HCT116 (cell line): ENCODE data around the gene SPIRE1. TPM values are rescaled to one million over a fixed set of nuclear protein-coding genes. Genes with fewer than 3 reads are reported as not detected.

ENCODE experiments used
- ATAC-seq: fragments of 200-7000 bp; cut with Tn5 transposase; 2 replicates; pipeline ENCODE4 v1.9.1; 2020; ENCODE audit warnings: mild to moderate bottlenecking, moderate library complexity
- BruUV-seq: library from RNA; stranded (reverse); fragments of 400-500 nt; replicated peaks from 2 replicates; lab custom pipeline; 2021; lab: Mats Ljungman, UMichigan
- CTCF ChIA-PET: fragments of 300-600 bp; sonication (Branson Sonifier 250); formaldehyde crosslinking; loops from one replicate; lab custom pipeline; 2021; ENCODE audit warnings: antibody characterized with exemption; lab: Charles Lee
- POLR2A ChIA-PET: fragments of 300-600, 350-600 bp; sonication (Branson Sonifier 250); formaldehyde crosslinking; loops from one replicate; lab custom pipeline; 2021; ENCODE audit warnings: antibody characterized with exemption; lab: Charles Lee
- RAD21 ChIA-PET, 2 experiments: fragments of 300-600 bp; sonication (Branson Sonifier 250); formaldehyde crosslinking; loops; one replicate each; lab custom pipeline; 2023; ENCODE audit warnings: low total read pairs in 2 of 2; ENCODE audit not compliant: uncharacterized antibody in 2 of 2, unreplicated experiment in 2 of 2, low non-redundant PET in 1 of 2; lab: Charles Lee
- DNase-seq: peaks from one replicate; pipeline ENCODE4 v3.0.0-alpha.2; 2010; ENCODE audit warnings: low read depth, low spot score
- H2AFZ ChIP-seq: fragments of 200-600 bp; shearing (Covaris generic), sonication (generic); 2 replicates; pipeline ENCODE4 v1.6.1; 2017; ENCODE audit warnings: low read depth, mixed run types, mixed read lengths, antibody characterized with exemption, low read length; ENCODE audit not compliant: poor library complexity, severe bottlenecking
- H3K27ac ChIP-seq: 2 replicates; pipeline ENCODE4 v1.5.1; 2012; ENCODE audit warnings: low read depth, low read length
- H3K27me3 ChIP-seq: fragments of 200-600 bp; sonication (generic); 2 replicates; pipeline ENCODE4 v1.6.1; 2016; ENCODE audit warnings: mixed run types, low read length, mixed read lengths; ENCODE audit not compliant: insufficient read depth
- H3K36me3 ChIP-seq, 2 experiments: fragments of 200-500 bp in 1 of 2; fragments of 200-600 bp in 1 of 2; sonication (Bioruptor generic) in 1 of 2; sonication (generic) in 1 of 2; 2 replicates each; pipeline versions ENCODE4 v1.5.1 to v1.6.1; 2014 to 2016; ENCODE audit warnings: low read length in 2 of 2, inconsistent platforms in 1 of 2, mixed read lengths in 1 of 2, mixed run types in 1 of 2; ENCODE audit not compliant: insufficient read depth in 2 of 2, control insufficient read depth in 1 of 2
- H3K4me1 ChIP-seq, 2 experiments: fragments of 200-600 bp in 1 of 2; sonication (generic) in 1 of 2; 2 replicates each; pipeline versions ENCODE4 v1.5.1 to v1.6.1; 2012 to 2017; ENCODE audit warnings: low read length in 2 of 2, inconsistent platforms in 1 of 2, mild to moderate bottlenecking in 1 of 2, mixed read lengths in 1 of 2, mixed run types in 1 of 2, moderate library complexity in 1 of 2; ENCODE audit not compliant: insufficient read depth in 2 of 2, control insufficient read depth in 1 of 2
- H3K4me2 ChIP-seq: fragments of 200-600 bp; sonication (generic); 2 replicates; pipeline ENCODE4 v1.6.1; 2017; ENCODE audit warnings: mixed run types, low read length, mixed read lengths
- H3K4me3 ChIP-seq, 2 experiments: fragments of 200-600 bp in 1 of 2; sonication (generic) in 1 of 2; replicated peaks in 1 of 2; 2 replicates each; pipeline ENCODE4 v1.5.1; 2011 to 2016; ENCODE audit warnings: low read length in 2 of 2, control low read depth in 1 of 2, low read depth in 1 of 2, mild to moderate bottlenecking in 1 of 2, mixed read lengths in 1 of 2, mixed run types in 1 of 2
- H3K79me2 ChIP-seq: fragments of 200-600 bp; sonication (generic); 2 replicates; pipeline ENCODE4 v1.6.1; 2017; ENCODE audit warnings: mild to moderate bottlenecking, mixed run types, low read length, moderate library complexity, mixed read lengths; ENCODE audit not compliant: insufficient read depth
- H3K9ac ChIP-seq: fragments of 200-600 bp; sonication (generic); 2 replicates; pipeline ENCODE4 v1.6.1; 2016; ENCODE audit warnings: low read length, mixed read lengths
- H3K9me2 ChIP-seq: fragments of 200-600 bp; sonication (generic), shearing (Covaris generic); 2 replicates; pipeline ENCODE4 v1.6.1; 2017; ENCODE audit warnings: mixed run types, mild to moderate bottlenecking, moderate library complexity; ENCODE audit not compliant: insufficient read depth
- H3K9me3 ChIP-seq, 2 experiments: fragments of 200-500 bp in 1 of 2; fragments of 200-600 bp in 1 of 2; sonication (Bioruptor generic) in 1 of 2; sonication (generic) in 1 of 2; 2 replicates each; pipeline ENCODE4 v1.6.1; 2014 to 2017; ENCODE audit warnings: low read length in 2 of 2, mixed read lengths in 2 of 2, inconsistent platforms in 1 of 2, low read depth in 1 of 2, mild to moderate bottlenecking in 1 of 2, mixed run types in 1 of 2, moderate library complexity in 1 of 2; ENCODE audit not compliant: control insufficient read depth in 1 of 2, insufficient read depth in 1 of 2
- H4K20me1 ChIP-seq: fragments of 200-600 bp; sonication (generic), shearing (Covaris generic); 2 replicates; pipeline ENCODE4 v1.6.1; 2017; ENCODE audit warnings: mixed run types, mild to moderate bottlenecking, moderate library complexity; ENCODE audit not compliant: insufficient read depth
- CBX3 ChIP-seq: IDR thresholded peaks from 2 replicates; pipeline ENCODE4 v1.6.1; 2012; ENCODE audit warnings: low read depth
- CEBPB ChIP-seq: IDR thresholded peaks from 2 replicates; pipeline ENCODE4 v1.6.1; 2012; ENCODE audit warnings: low read depth
- EGR1 ChIP-seq: IDR thresholded peaks from 2 replicates; pipeline ENCODE4 v1.6.1; 2012; ENCODE audit warnings: low read depth
- ELF1 ChIP-seq: IDR thresholded peaks from 2 replicates; pipeline ENCODE4 v1.6.1; 2012; ENCODE audit warnings: low read depth, borderline replicate concordance
- EZH2 ChIP-seq: fragments of 200-600 bp; sonication (generic); IDR thresholded peaks from 2 replicates; pipeline ENCODE4 v1.6.1; 2017; ENCODE audit warnings: antibody characterized with exemption, mixed run types
- EZH2phosphoT487 ChIP-seq: fragments of 200-600 bp; IDR thresholded peaks from 2 replicates; pipeline ENCODE4 v1.6.1; 2018; ENCODE audit warnings: antibody characterized with exemption, borderline replicate concordance
- FOSL1 ChIP-seq: IDR thresholded peaks from 2 replicates; pipeline ENCODE4 v1.6.1; 2012; ENCODE audit warnings: low read depth
- POLR2AphosphoS5 ChIP-seq: IDR thresholded peaks from 2 replicates; pipeline ENCODE4 v1.6.1; 2011; ENCODE audit warnings: mild to moderate bottlenecking, low read depth, low read length, moderate library complexity
- RAD21 ChIP-seq: IDR thresholded peaks from 2 replicates; pipeline ENCODE4 v1.6.1; 2012; ENCODE audit warnings: low read depth, mild to moderate bottlenecking
- SIN3A ChIP-seq: IDR thresholded peaks from 2 replicates; pipeline ENCODE4 v1.6.1; 2012; ENCODE audit warnings: low read depth
- SP1 ChIP-seq: IDR thresholded peaks from 2 replicates; pipeline ENCODE4 v1.6.1; 2012; ENCODE audit warnings: low read depth
- SRF ChIP-seq: IDR thresholded peaks from 2 replicates; pipeline ENCODE4 v1.6.1; 2012; ENCODE audit warnings: low read depth
- TCF7L2 ChIP-seq: IDR thresholded peaks from 2 replicates; pipeline ENCODE4 v1.7.0; 2011; ENCODE audit warnings: borderline replicate concordance, inconsistent platforms; ENCODE audit not compliant: insufficient read depth, insufficient read length; ENCODE audit errors: extremely low read depth
- YY1 ChIP-seq: IDR thresholded peaks from 2 replicates; pipeline ENCODE4 v1.6.1; 2011; ENCODE audit warnings: low read length, low read depth, moderate library complexity, mild to moderate bottlenecking; ENCODE audit not compliant: insufficient replicate concordance; ENCODE audit errors: extremely low read depth
- ZFX ChIP-seq: fragments of 450-650 bp; IDR thresholded peaks from 2 replicates; pipeline ENCODE4 v1.6.1; 2017
- ZNF274 ChIP-seq: fragments of 200-500 bp; sonication (Bioruptor generic); IDR thresholded peaks from 2 replicates; pipeline ENCODE4 v1.6.1; 2014; ENCODE audit warnings: mild to moderate bottlenecking, low read depth, low read length, inconsistent platforms
- intact Hi-C: fragments of 100-400 bp; cut with micrococcal nuclease; formaldehyde crosslinking; loops from 2 replicates; pipeline ENCODE4 v1.10.0; 2022
- total RNA-seq: library from RNA; stranded (reverse); gene quantifications from one replicate; pipeline ENCODE4 v1.2.1, GENCODE V29; 2021; ENCODE audit not compliant: unreplicated experiment
- TF ChIP-seq, protein P1 (sequence below): IDR thresholded peaks from 2 replicates; pipeline ENCODE4 v1.6.1; 2011; ENCODE audit warnings: mild to moderate bottlenecking, low read length, moderate library complexity; ENCODE audit not compliant: insufficient replicate concordance; ENCODE audit errors: extremely low read depth
- TF ChIP-seq, protein P2 (sequence below): IDR thresholded peaks from 2 replicates; pipeline ENCODE4 v1.6.1; 2012
- TF ChIP-seq, protein P3 (sequence below): IDR thresholded peaks from 2 replicates; pipeline ENCODE4 v1.6.1; 2012; ENCODE audit warnings: low read depth
- TF ChIP-seq, protein P4 (sequence below): IDR thresholded peaks from 2 replicates; pipeline ENCODE4 v1.6.1; 2012

The SPIRE1 gene
- total RNA-seq, 1 experiment from 2014 or later: 26.6 TPM

DNA sequence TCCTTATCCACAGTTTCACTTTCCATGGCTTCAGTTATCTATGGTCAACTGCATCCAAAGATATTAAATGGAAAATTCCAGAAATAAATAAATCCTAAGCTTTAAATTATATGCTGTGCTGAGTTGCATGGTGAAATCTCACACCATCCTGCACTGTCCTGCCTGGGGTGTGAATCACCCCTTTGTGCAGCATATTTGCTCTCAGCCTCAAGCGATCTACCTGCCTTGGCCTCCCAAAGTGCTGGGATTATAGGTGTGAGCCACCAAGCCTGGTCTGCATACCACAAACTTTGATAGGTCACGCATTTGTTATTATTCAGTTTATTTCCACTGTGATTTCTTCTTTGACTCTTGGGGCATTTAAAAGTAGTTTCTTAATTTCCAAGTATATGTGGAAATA is 117.2 kb downstream of the SPIRE1 start:
- intact Hi-C loops: loop anchor here (2.0 kb wide), 1 partner anchor 120 kb away; no protein-coding TSS in a partner anchor
- no peaks in the 10 kb centered on the region for H3K79me2 ChIP-seq
- H3K4me2 ChIP-seq: no peak overlapping the region
- BruUV-seq: no TSS peak
- ChIA-PET RAD21 (no interaction called here), CTCF (no interaction called here), POLR2A (no interaction called here)
- no peaks in the 10 kb centered on the region for H3K9me2 ChIP-seq
- TF ChIP-seq CEBPB (no peak), POLR2AphosphoS5 (no peak), ZFX (no peak), EZH2phosphoT487 (no peak), EZH2 (no peak), FOSL1 (no peak), SRF (no peak), ELF1 (no peak), SIN3A (no peak), TCF7L2 (no peak), RAD21 (no peak), ZNF274 (no peak), SP1 (no peak), EGR1 (no peak), CBX3 (no peak), YY1 (no peak)
- TF ChIP-seq, protein P1, sequence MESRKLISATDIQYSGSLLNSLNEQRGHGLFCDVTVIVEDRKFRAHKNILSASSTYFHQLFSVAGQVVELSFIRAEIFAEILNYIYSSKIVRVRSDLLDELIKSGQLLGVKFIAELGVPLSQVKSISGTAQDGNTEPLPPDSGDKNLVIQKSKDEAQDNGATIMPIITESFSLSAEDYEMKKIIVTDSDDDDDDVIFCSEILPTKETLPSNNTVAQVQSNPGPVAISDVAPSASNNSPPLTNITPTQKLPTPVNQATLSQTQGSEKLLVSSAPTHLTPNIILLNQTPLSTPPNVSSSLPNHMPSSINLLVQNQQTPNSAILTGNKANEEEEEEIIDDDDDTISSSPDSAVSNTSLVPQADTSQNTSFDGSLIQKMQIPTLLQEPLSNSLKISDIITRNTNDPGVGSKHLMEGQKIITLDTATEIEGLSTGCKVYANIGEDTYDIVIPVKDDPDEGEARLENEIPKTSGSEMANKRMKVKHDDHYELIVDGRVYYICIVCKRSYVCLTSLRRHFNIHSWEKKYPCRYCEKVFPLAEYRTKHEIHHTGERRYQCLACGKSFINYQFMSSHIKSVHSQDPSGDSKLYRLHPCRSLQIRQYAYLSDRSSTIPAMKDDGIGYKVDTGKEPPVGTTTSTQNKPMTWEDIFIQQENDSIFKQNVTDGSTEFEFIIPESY: no peak
- TF ChIP-seq, protein P2, sequence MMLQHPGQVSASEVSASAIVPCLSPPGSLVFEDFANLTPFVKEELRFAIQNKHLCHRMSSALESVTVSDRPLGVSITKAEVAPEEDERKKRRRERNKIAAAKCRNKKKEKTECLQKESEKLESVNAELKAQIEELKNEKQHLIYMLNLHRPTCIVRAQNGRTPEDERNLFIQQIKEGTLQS: no peak
- TF ChIP-seq, protein P3, sequence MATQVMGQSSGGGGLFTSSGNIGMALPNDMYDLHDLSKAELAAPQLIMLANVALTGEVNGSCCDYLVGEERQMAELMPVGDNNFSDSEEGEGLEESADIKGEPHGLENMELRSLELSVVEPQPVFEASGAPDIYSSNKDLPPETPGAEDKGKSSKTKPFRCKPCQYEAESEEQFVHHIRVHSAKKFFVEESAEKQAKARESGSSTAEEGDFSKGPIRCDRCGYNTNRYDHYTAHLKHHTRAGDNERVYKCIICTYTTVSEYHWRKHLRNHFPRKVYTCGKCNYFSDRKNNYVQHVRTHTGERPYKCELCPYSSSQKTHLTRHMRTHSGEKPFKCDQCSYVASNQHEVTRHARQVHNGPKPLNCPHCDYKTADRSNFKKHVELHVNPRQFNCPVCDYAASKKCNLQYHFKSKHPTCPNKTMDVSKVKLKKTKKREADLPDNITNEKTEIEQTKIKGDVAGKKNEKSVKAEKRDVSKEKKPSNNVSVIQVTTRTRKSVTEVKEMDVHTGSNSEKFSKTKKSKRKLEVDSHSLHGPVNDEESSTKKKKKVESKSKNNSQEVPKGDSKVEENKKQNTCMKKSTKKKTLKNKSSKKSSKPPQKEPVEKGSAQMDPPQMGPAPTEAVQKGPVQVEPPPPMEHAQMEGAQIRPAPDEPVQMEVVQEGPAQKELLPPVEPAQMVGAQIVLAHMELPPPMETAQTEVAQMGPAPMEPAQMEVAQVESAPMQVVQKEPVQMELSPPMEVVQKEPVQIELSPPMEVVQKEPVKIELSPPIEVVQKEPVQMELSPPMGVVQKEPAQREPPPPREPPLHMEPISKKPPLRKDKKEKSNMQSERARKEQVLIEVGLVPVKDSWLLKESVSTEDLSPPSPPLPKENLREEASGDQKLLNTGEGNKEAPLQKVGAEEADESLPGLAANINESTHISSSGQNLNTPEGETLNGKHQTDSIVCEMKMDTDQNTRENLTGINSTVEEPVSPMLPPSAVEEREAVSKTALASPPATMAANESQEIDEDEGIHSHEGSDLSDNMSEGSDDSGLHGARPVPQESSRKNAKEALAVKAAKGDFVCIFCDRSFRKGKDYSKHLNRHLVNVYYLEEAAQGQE: no peak
- TF ChIP-seq, protein P4, sequence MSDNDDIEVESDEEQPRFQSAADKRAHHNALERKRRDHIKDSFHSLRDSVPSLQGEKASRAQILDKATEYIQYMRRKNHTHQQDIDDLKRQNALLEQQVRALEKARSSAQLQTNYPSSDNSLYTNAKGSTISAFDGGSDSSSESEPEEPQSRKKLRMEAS: no peak
- no peaks in the 10 kb centered on the region for H3K4me1 ChIP-seq
- no peak overlapping the region for H3K9ac ChIP-seq
- peaks cover 4 to 8% of the 10 kb centered on the region in 2 experiments; a peak in 3 of 4 replicates for H3K9me3 ChIP-seq
- no peak overlapping the region for H3K27ac ChIP-seq
- no peaks in the 10 kb centered on the region for H3K36me3 ChIP-seq
- DNase-seq (no peak), ATAC-seq (no peak)
- no peak overlapping the region for H3K4me3 ChIP-seq
- no peak overlapping the region for H2AFZ ChIP-seq
- no peaks in the 10 kb centered on the region for H4K20me1 ChIP-seq
- H3K27me3 ChIP-seq: no peaks in the 10 kb centered on the region
